Thyroid gland (tissue), 4 donors: ENCODE data around the gene SYNM.

Experiments used
- POLR2A ChIP-seq, 2 donors: fragments of 450-650 bp; IDR thresholded peaks; one replicate each; pipeline ENCODE4 v1.6.1; 2017; ENCODE audit warnings: antibody characterized with exemption in 2 of 2, mild to moderate bottlenecking in 2 of 2, moderate library complexity in 1 of 2
- TF ChIP-seq, protein P1 (sequence below), 6 experiments: fragments of 200-600 bp in 3 of 6; fragments of 450-650 bp in 3 of 6; sonication (generic) in 3 of 6; IDR thresholded peaks; one replicate each; pipeline ENCODE4 v1.5.1; 2016 to 2019; ENCODE audit warnings: antibody characterized with exemption in 6 of 6, mild to moderate bottlenecking in 2 of 6, inconsistent platforms in 1 of 6, moderate library complexity in 1 of 6

DNA sequence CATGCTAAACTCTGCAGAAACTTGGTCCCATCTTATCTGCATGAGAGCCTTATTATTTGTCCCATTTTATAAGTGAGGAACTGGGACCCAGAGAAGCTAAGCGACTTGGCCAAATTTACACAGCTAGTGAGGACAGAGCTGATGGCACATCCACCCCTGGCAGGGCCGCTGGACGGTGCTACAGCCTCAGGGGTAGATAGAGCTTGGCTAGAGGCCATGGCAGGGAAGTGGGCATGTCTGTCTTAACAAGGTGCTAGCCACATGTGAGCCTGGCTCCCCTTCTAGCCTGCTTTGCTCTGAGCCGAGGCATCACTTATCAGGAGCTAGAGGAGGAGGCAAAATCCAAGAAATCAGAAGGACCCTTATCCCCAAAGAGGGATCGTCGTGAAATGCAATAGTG is 36.7 kb upstream of the SYNM start:
- TF ChIP-seq, protein P1, sequence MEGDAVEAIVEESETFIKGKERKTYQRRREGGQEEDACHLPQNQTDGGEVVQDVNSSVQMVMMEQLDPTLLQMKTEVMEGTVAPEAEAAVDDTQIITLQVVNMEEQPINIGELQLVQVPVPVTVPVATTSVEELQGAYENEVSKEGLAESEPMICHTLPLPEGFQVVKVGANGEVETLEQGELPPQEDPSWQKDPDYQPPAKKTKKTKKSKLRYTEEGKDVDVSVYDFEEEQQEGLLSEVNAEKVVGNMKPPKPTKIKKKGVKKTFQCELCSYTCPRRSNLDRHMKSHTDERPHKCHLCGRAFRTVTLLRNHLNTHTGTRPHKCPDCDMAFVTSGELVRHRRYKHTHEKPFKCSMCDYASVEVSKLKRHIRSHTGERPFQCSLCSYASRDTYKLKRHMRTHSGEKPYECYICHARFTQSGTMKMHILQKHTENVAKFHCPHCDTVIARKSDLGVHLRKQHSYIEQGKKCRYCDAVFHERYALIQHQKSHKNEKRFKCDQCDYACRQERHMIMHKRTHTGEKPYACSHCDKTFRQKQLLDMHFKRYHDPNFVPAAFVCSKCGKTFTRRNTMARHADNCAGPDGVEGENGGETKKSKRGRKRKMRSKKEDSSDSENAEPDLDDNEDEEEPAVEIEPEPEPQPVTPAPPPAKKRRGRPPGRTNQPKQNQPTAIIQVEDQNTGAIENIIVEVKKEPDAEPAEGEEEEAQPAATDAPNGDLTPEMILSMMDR (IDR thresholded peaks at IDR 0.05), result no peak
- TF ChIP-seq POLR2A (IDR thresholded peaks at IDR 0.05), result no peak
